ENCODE results near the gene PCED1B. TPM values are rescaled to one million over a fixed set of nuclear protein-coding genes. Genes with fewer than 3 reads are reported as not detected.

The PCED1B gene
- total RNA-seq, 1 experiment from 2014 or later: 3.3 TPM

DNA sequence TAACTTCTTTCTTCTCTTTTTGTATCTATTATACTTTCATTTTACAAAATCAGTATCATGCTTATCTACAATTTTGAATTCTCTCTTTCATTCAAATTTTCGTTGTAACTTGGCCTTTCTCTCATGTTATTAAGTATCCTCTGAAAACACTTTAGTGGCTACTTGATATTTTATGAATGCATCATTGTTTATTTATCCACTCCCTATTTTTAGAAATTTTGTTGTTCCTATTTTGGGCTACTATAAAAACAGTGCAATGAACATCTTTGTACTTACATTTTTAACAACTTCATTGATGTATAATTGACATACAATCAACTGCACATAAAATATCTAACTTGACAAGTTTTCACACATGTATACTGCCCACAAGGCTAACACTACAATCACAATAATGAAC, 44.3 kb downstream of the PCED1B start:
- no peaks in the 10 kb centered on the region for H3K4me1 ChIP-seq (ENCODE audit: insufficient read depth, low read length)
- no peak overlapping the region for H3K56ac ChIP-seq (ENCODE audit: insufficient read length, low read depth, low read length)
- no peak overlapping the region for H3K18ac ChIP-seq (ENCODE audit: insufficient read length, low read depth, low read length)
- H3K4me2 ChIP-seq (ENCODE audit: insufficient read depth, insufficient read length, low read length): no peak overlapping the region
- H3K27ac ChIP-seq (ENCODE audit: insufficient read length, low read depth, low read length): no peak overlapping the region
- H3K27me3 Mint-ChIP-seq (ENCODE audit: low read depth): no peaks in the 10 kb centered on the region
- no peak overlapping the region for H2BK5ac ChIP-seq (ENCODE audit: insufficient read length, low read length)
- H3K4ac ChIP-seq (ENCODE audit: low read depth, low read length): no peak overlapping the region
- H3K4me1 Mint-ChIP-seq: no peaks in the 10 kb centered on the region
- no peak overlapping the region for H2BK120ac ChIP-seq (ENCODE audit: low read depth, low read length, poor library complexity, severe bottlenecking)
- H2AK5ac ChIP-seq (ENCODE audit: insufficient read length, low read length): no peak overlapping the region
- H4K5ac ChIP-seq (ENCODE audit: insufficient read length, low read depth, low read length): no peak overlapping the region
- no peaks in the 10 kb centered on the region for H3K27me3 ChIP-seq (ENCODE audit: insufficient read depth, low read length)
- H2BK15ac ChIP-seq (ENCODE audit: low read depth, low read length): no peak overlapping the region
- no peak overlapping the region for H3K23ac ChIP-seq (ENCODE audit: insufficient read length, low read depth, low read length)
- no peak overlapping the region for H3K4me3 Mint-ChIP-seq
- H4K8ac ChIP-seq (replicated peaks; ENCODE audit: insufficient read length, low read depth, low read length): no peak overlapping the region
- no peaks in the 10 kb centered on the region for H3K36me3 Mint-ChIP-seq (ENCODE audit: insufficient read depth in 1 of 3, low read depth in 3 of 3)
- no peaks in the 10 kb centered on the region for H3K79me1 ChIP-seq (ENCODE audit: insufficient read depth, low read depth, low read length, poor library complexity, severe bottlenecking)
- H2AFZ ChIP-seq (ENCODE audit: low read length): no peak overlapping the region
- H3K9ac ChIP-seq (ENCODE audit: extremely low read depth, insufficient read length, low read length): no peak overlapping the region
- no peak for DNase-seq
- H2BK20ac ChIP-seq (ENCODE audit: low read depth, low read length, poor library complexity, severe bottlenecking): no peak overlapping the region
- no peak overlapping the region for H2BK12ac ChIP-seq (ENCODE audit: insufficient read length, low read depth, low read length)
- no peaks in the 10 kb centered on the region for H3K9me3 ChIP-seq (ENCODE audit: control insufficient read depth, low read depth, low read length)
- no peaks in the 10 kb centered on the region for H4K20me1 ChIP-seq (ENCODE audit: control insufficient read depth, insufficient read depth, insufficient read length)
- H3K23me2 ChIP-seq (ENCODE audit: insufficient read length, low read depth, low read length, poor library complexity, severe bottlenecking): no peaks in the 10 kb centered on the region
- WGBS (ENCODE audit: extremely low coverage, insufficient read length, low lambda C conversion rate): no CpG with 5 or more reads among the region's 1 CpG
- no peak overlapping the region for H4K91ac ChIP-seq (ENCODE audit: insufficient read length, low read depth, low read length)
- no peak overlapping the region for H3K14ac ChIP-seq (ENCODE audit: insufficient read depth, low read length)
- TF ChIP-seq, protein P1, sequence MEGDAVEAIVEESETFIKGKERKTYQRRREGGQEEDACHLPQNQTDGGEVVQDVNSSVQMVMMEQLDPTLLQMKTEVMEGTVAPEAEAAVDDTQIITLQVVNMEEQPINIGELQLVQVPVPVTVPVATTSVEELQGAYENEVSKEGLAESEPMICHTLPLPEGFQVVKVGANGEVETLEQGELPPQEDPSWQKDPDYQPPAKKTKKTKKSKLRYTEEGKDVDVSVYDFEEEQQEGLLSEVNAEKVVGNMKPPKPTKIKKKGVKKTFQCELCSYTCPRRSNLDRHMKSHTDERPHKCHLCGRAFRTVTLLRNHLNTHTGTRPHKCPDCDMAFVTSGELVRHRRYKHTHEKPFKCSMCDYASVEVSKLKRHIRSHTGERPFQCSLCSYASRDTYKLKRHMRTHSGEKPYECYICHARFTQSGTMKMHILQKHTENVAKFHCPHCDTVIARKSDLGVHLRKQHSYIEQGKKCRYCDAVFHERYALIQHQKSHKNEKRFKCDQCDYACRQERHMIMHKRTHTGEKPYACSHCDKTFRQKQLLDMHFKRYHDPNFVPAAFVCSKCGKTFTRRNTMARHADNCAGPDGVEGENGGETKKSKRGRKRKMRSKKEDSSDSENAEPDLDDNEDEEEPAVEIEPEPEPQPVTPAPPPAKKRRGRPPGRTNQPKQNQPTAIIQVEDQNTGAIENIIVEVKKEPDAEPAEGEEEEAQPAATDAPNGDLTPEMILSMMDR (conservative IDR thresholded peaks at IDR 0.05): no peak
- no peak overlapping the region for H3K27ac Mint-ChIP-seq
- no peaks in the 10 kb centered on the region for H3K9me3 Mint-ChIP-seq
- no peaks in the 10 kb centered on the region for H3K79me2 ChIP-seq (ENCODE audit: insufficient read depth, low read length)
- H3T11ph ChIP-seq (ENCODE audit: low read length): no peak overlapping the region
